Measurements from ENCODE around the gene TPST1.
"Not testable (repeated sequence)": the region's sequence is repeated elsewhere in the genome, so short reads cannot be mapped to it uniquely, and the experiment has no call there.

The TPST1 gene

DNA sequence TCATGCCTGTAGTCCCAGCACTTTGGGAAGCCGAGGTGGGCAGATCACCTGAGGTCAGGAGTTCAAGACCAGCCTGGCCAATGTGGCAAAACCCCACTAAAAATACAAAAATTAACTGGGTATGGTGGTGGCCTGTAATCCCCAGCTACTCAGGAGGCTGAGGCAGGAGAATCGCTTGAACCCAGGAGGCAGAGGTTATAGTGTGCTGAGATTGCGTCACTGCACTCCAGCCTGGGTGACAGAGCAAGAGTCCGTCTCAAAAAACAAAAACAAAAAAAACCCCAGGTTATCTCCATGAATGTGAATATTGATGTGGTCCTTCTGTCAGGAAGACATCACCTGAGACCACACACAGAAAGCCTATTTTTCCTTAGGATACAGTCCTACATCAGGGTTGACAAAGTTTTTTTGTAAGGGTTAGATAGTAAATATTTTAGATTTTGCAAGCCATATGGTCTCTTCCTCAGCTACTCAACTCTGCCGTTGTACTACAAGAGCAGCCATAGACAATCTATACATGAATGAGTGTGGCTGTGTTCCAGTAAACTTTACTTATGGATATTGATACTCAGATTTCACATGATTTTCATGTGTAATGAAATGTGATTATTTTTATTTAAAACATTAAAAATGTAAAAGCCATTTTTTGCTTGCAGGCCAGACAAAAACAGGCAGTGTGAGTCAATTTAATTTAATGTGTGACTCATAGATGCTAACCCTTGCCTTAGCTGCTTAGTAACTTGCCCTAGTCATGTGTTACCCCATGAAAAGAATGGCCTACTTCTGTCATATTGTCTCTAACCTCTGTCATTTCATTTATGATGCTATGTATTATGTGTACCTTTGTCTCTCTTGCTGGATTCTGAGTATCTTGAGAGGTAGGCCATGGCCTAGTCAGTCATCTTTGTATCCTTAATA lies 78.1 kb downstream of the TPST1 start:
- no peak for DNase-seq (ENCODE audit: low read depth, low spot score)

DNA sequence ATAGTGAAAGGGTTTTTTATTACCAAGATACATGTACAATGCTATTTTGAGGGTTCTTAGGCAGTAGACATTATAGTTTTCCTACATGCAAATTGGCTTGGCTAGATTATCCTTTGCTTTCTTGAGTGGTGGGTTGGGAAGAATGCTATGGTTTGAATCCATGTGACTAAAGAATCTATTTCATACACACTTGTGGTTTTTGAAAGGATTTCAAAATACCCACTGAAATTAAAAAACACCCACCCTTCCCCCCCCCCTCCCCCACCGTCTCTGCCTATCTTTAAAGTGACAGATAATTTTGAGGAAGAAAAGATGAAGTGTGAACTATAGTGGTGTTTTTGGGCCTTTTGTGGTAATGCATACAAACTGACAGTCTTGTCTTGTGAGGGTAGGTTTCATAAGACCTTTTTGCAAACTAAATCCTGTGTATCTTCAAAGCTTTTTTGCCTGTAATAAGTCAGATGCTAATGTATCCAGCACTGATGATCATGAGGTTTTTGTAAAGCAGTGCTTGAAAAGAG lies 90.9 kb downstream of the TPST1 start:
- no peak for DNase-seq (ENCODE audit: low read depth, low spot score)

DNA sequence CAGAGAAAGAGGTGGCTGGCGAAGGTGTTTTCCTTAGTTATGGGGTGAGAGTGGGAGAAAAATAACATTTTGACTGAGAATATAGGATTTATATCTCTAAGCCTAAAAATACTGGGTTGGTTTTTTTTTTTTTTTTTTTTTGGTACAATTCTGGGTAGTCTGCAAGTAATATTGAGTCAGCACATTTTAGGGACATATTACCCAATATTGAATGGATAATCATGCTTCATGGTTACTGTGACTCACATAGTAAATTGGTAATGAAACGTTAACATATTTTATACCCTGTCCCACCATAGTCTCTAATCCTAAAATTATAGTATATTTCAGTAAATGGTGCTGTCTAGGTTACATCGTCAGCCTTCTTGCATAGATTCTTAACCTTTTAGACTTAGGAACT lies 91.4 kb downstream of the TPST1 start:
- no peak for DNase-seq (ENCODE audit: low read depth, low spot score)

DNA sequence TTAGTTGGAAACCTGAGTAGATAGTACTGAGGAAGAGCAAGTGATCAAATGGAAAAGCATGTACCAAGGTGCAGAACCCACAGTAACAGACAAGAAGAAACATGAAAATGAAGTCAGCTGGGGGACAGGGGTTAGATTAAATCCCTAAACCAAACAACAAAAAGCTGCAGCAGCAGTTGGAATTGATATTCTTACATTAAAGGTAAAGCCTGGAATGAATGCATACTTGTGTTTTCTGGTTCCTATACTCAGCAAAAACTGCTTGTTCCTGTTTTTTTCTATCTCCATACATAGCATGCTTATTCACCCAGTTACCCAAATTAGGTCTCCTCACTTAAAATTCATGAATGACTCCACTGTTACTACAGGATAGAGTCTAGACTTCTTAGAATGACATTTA lies 92.4 kb downstream of the TPST1 start:
- DNase-seq (ENCODE audit: low read depth, low spot score): no peak

DNA sequence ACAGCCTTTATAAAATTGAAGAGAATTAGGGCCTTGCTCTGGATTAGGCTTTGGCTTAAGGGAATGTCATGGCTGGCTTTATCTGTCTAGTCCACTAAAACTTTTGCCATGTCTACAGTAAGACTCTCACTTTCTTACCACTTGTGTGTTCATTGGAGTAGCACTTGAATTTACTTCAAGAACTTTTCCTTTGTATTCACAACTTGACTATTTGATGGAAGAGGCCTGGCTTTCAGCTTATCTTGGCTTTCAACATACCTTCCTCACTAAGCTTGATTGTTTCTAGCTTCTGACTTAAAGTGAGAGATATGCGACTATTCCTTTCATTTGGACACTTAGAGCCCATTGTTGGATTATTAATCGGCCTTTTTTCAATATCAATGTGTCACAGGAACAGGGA lies 96.1 kb downstream of the TPST1 start:
- no peak for DNase-seq (ENCODE audit: low read depth, low spot score)

DNA sequence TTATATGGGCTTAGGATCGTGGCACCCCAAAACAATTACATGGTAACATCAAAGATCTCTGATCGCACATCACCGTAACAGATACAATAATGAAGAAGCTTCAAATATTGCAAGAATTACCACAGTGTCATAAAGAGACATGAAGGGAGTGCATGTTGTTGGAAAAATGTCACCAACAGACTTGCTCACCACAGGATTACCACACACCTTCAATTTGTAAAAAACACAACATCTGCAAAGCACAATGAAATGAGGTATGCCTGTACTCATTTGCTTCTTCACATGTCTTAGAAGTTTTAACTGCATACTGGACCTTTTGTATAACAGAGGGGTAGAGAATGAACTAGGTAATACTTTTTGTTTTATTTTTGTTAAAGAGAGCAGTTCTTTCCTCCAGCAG lies 96.6 kb downstream of the TPST1 start:
- DNase-seq (ENCODE audit: low read depth, low spot score): no peak

DNA sequence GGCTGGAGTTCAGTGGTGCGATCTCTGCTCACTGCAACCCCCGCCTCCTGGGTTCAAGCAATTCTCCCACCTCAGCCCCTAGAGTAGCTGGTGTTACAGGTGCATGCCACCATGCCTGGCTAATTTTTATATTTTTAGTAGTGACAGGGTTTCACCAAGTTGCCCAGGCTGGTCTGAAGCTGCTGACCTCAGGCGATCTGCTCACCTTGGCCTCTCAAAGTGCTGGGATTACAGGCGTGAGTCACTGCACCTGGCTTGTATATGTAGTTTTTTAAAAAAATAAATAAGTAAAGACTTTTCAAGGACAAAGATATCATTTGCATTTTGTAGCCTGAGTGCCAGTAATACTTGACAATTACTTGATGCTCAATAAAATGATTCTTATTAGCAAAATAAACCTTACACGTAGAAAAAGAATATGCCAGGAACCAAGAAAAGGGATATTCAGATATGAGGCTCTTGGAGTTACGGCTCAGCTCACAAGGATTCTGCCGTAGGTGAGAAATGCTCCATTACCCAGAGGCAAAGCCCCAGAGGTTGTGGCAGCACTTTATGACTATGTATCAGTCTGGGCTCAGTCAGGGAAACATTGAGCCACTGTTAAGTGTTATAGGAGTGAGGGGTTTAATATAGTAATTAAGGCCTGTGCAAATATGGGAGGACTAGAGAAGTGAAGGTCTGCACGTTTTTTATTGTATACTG lies 98.5 kb downstream of the TPST1 start:
- no peak for DNase-seq (ENCODE audit: low read depth, low spot score)

DNA sequence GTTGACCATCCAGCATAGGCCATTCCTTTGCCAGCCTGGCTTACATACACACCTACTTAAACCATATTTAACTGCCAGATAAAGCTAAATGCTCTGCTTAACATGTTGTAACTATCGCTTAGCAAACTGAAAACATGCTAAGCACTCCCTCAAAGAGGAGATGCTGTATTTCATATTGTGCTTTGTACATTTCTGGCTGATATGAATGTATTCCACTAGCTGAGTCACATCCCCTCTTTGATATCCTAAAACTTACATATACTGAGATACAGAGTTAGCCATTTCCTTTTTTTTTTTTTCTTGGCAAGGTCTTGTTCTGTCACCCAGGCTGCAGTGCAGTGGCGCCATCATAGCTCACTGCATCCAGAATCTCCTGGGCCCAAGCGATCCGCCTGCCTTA lies 99.4 kb downstream of the TPST1 start:
- DNase-seq (ENCODE audit: low read depth, low spot score): no peak

DNA sequence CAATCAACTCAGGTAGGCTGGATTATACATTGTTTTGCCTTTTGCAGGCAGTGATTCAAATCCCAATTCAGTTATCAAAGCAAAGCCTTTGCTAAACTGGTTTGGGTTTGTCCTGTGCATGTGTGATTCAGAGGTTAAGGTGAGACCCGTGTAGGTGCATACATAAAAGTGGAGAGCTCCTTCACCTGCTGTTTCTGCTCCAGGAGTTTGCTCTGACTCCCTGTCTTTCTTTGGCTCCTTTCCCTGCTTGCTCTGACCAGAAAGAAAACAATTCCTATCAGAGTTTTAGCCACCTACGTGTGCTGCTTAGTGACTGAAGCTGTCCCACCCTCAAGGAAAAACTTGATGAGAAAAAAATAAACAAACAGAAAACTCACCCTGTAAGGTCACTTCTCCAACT lies 101.1 kb downstream of the TPST1 start:
- no peak for DNase-seq (ENCODE audit: low read depth, low spot score)

DNA sequence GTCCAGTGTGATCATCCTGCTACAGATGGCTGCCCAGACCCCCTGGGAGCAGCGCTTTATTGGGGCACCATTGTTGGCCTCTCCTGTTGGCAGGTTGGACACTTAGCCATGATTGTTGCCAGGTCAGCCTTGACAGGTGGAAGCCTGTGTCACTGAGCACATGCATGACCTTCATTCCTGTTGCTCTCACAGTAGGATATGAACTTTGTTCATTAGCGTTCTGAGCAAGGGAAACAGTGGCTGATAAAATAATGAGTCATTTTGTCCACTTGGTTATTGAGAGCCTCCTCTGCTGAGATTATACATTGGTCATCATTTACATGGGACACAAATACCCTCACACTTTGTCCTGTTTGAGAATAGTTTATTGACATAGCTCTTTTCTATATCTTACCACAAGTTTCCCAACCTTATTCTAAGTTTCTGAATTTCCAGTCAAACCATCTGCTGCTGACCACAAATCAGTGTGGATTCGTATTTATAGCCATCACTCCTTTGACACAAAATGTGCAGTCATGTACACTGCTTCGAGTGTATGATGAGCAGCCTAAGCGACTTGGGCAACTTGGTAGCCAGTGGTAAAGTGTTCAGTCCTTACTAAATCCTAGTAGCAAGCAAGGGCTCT lies 102.6 kb downstream of the TPST1 start:
- no peak for DNase-seq (ENCODE audit: low read depth, low spot score)

DNA sequence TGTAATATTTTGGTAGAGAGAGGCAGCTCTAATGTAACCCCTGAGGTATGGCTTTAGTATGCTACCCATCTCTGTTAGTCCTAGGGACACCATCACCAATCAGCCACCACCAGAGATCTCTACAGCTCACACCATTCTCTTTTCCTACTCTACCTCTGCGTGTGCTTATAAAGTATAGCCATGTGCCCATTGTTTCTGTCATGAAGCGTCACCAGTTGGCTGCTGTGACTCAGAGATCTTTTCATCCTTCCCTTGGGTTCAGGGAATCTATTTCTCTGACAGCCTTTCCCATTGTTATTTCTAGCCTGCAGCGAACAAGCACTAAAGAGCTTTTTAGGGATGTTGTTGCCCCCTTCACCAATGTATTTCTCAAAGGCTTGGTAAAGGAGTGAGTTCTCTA lies 103.3 kb downstream of the TPST1 start:
- DNase-seq (ENCODE audit: low read depth, low spot score): no peak

DNA sequence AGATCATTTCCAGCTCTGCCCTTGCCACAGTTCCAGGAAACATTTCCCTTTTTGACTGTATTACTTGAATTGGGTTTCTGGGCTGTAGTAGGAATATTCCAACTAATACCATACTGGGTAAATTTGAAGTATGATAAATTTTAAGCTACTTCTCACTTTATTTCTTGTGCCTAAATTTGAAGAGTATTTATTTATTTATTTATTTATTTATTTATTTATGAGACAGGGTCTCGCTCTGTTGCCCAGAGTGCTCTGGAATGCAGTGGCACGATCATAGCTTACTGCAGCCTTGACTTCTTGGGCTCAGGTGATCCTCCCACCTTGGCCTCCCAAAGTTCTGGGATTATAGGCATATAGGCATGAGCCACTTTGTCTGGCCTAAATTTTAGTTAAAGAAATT lies 105.5 kb downstream of the TPST1 start:
- DNase-seq (ENCODE audit: low read depth, low spot score): no peak

DNA sequence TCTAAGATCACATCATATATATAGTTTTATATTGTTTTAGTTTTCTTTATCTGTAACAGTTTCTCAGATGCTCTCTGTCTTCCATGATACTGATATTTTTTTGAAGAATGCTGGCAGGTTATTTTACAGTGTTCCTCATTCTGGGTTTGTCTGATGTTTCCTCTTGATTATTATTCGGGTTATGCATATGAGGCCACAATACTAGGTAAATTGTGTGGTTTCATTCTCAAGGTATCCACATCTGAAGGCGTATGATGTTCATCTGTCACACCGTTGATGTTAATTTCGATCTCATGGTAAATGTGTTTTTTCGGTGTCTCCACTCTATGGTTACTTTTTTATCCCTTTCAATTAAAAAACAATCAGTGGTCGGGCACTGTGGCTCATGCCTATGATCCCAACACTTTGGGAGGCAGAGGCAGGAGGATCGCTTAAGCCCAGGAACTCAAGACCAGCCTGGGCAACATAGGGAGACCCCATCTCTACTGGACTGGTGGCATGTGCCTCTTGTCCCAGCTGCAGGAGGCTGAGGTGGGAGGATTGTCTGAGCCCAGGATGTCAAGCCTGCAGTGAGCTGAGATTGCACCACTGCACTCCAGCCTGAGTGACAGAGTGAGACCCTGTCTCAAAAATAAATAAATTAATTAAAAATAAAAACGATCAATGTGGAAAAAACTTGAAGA lies 108.9 kb downstream of the TPST1 start:
- no peak for DNase-seq (ENCODE audit: low read depth, low spot score)

DNA sequence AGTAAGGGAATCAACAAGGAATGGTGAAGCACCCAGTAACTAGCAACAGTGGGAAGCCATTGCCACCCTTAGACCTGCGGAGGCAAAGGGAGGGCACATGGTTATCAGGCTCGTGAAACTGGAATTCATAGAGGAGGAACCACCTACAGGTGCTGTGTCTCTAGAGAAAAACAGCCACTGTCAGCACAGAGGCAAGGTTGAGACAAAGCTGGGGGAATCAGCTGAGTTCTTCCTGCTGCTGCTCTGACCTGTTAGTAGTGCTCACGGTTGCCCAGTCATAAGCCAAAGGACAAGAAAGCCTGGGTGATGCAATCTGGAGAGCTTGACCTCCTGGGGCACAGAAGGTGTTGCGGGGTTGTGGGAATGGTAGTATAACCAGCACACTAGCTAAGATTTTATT lies 110.1 kb downstream of the TPST1 start:
- DNase-seq (ENCODE audit: low read depth, low spot score): no peak

DNA sequence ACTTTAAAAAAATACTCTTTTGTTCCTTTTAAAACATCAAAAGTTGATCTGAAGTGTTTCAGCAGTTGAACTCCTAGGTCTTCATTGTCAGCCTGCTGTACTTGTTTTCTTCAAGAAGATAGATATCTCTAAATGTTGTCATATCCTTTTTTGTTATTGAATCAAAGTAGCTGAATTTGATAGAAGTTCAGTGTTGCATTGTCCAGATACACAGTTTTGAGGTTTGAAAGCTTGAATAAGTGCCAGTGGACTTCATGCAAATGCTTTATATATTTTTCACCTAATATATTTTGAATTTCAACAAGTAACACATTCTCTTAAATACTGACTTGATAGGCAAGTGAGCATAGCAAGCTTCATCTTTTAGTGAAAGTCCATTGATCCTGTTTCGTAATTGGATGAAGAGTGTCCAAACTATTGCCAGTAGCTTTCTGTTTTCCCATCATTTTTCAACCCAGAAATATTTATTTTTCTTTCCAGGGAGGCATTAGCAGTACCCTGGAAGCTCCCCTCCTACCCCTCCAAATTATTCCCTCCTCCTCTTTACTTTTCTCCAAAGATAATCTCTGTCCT lies 114.4 kb downstream of the TPST1 start:
- no peak for DNase-seq (ENCODE audit: low read depth, low spot score)

DNA sequence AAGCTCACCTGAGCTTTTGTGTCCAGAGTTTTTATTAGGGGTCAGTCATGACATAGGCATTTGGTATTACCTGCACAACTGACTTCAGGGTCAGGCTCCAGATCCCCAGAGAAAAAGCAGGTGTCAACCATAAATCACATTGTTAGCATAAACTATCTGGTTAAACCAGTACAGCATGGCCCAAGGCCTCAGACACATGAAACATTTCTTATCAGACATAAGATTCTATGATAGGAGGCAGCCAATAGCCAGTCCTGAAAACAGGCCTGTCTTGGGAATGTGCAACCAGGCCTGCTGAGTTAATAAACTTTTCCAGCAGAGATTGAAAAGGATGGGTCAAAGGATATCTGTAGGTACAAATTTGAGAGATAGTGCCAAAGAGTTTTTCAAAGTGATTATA lies 116.1 kb downstream of the TPST1 start:
- DNase-seq (ENCODE audit: low read depth, low spot score): peak; percentile 52

DNA sequence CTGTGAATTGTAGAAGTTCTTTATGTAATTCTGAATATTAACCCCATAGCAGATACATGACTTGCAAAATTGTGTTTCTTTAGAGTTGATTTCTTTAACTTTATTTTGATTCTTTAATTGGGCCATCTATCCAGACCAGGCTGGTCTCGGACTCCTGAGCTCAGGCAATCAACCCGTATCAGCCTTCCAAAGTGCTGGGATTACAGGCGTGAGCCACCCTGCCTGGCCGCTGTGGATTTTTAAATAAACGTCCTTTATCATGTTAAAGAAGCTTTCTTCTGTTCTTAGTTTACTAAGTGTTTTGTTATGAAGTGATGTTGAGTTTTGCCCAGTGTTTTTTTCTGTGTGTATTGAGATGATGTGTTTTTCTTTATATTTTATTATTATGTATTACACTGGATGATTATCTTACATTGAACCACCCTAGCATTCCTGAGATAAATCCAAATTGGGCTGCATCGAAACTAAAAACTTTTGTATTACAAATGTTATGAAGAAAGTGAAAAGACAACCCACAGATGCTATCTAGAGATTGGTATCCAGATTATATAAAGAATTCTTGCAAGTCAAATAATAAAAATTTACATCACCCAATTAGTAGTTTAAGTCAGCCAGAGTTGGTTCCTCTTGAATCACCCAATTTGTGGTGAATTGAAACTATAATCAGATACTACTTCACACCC lies 118.1 kb downstream of the TPST1 start:
- no peak for DNase-seq (ENCODE audit: low read depth, low spot score)

DNA sequence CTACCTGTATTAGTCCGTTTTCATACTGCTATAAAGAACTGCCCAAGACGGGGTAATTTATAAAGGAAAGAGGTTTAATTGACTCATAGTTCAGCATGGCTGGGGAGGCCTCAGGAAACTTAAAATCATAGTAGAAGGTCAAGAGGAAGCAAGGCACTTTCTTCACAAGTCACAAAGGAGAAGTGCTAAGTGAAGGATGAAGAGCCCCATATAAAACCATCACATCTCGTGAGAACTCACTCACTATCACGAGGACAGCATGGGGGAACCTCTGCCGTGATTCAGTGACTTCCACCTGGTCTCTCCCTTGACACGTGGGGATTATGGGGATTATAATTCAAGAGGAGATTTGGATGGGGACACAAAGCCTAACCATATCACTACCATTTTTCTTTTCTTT lies 119.9 kb downstream of the TPST1 start:
- DNase-seq (ENCODE audit: low read depth, low spot score): not testable (repeated sequence)

DNA sequence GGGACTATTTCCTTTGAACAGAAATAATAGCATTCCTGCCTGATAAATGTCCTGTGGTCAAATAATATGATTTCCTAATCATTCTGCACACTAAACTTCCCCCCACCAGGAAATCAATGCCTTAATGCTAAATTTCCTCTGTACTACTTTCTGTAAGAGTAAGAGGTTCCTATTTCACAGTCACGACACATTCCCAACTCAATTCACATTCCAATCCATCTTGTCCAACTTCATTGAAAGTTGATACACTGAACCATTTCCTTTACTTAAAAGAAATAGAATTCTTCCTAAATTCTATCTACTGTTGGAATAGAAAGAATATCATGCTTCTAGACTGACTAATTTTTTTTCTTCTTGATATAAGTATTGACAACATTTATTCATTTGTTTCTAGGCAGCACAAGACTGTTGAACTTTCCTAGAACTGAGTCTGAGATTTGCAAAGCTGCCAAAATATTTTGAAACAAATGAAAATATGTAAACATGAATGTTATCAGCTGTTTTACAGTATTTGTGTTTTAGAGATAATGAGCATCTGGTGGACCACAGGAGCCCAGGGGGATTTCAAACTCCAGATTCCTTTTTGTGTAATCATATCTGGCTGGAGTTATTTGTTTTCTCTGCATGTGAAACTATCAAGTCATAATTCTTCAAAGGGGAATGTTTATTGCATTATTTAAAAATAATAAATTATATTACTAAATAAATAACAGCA lies 121.5 kb downstream of the TPST1 start:
- DNase-seq (ENCODE audit: low read depth, low spot score): no peak

DNA sequence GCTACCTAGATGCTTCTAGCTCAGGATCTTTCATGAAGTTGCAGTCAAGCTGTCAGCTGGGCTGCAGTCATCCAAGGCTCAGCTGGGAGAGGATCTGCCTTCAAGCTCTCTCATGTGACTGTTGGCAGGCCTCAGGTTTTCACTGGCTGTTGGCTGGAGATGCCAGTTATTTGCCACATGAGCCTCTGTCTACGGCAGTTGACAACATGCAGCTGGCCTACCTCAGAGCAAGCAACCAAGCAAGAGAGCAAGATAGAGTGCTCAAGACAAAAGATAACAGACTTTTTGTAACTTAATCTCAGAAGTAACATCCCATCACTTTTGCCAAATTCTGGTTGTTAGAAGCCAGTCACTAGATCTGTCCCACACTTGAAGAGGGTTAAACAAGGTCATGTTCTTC lies 125.8 kb downstream of the TPST1 start:
- DNase-seq (ENCODE audit: low read depth, low spot score): no peak
